K562 (cell line): ENCODE measurements around the gene SPATA16. TPM values are rescaled to one million over a fixed set of nuclear protein-coding genes. Genes with fewer than 3 reads are reported as not detected.

ENCODE experiments used
- ATAC-seq: fragments of 200-7000 bp; cut with Tn5 transposase; 3 replicates; pipeline ENCODE4 v1.9.1; 2020; ENCODE audit warnings: moderate library complexity
- BruUV-seq: library from RNA; stranded (reverse); fragments of 400-500 nt; replicated peaks from 2 replicates; lab custom pipeline; 2021; lab: Mats Ljungman, UMichigan
- CTCF ChIA-PET: fragments of 300-600 bp; formaldehyde crosslinking; extraction: SDS; loops from one replicate; lab custom pipeline; 2021; ENCODE audit warnings: low intra/inter-chr PET ratio; lab: Yijun Ruan, JAX
- POLR2A ChIA-PET: fragments of 300-600, 350-650 bp; sonication (Branson Sonifier 250); formaldehyde crosslinking; extraction: SDS; loops from one replicate; lab custom pipeline; 2021; ENCODE audit warnings: antibody characterized with exemption, inconsistent platforms; lab: Yijun Ruan, JAX
- DNase-seq, 4 experiments: peaks; one replicate each; pipeline versions ENCODE4 v3.0.0 to v3.0.0-alpha.2; 2011 to 2018; ENCODE audit warnings: low spot score in 3 of 4, mixed read lengths in 3 of 4; ENCODE audit errors: extremely low read depth in 1 of 4
- FAIRE-seq: peaks from 2 replicates; lab custom pipeline; 2011; peaks lifted over from hg19 to GRCh38; lab: Jason Lieb, UNC
- H2AFZ ChIP-seq: 2 replicates; pipeline ENCODE4 v1.6.0; 2011; ENCODE audit warnings: low read depth, low read length, control low read depth, inconsistent platforms
- H3K27ac ChIP-seq: fragments of 200-600 bp; 3 replicates; pipeline ENCODE4 v1.8.0; 2011; ENCODE audit warnings: low read depth, mild to moderate bottlenecking, control low read depth, inconsistent platforms, low read length, moderate library complexity, mixed read lengths; ENCODE audit errors: extremely low read depth
- H3K27me3 ChIP-seq, 2 experiments: fragments of 300-600 bp in 1 of 2; 2 replicates in 1 of 2; 3 replicates in 1 of 2; pipeline versions ENCODE4 v1.6.0 to v1.8.0; 2011; ENCODE audit warnings: inconsistent platforms in 2 of 2, low read length in 2 of 2, mild to moderate bottlenecking in 1 of 2, mixed read lengths in 1 of 2, moderate library complexity in 1 of 2; ENCODE audit not compliant: control insufficient read depth in 2 of 2, insufficient read depth in 2 of 2
- H3K36me3 ChIP-seq: fragments of 300-600 bp; 3 replicates; pipeline ENCODE4 v1.8.0; 2011; ENCODE audit warnings: mild to moderate bottlenecking, low read length, inconsistent platforms; ENCODE audit not compliant: control insufficient read depth, insufficient read depth
- H3K4me1 ChIP-seq, 2 experiments: fragments of 200-600 bp in 1 of 2; replicated peaks in 1 of 2; 2 replicates in 1 of 2; 3 replicates in 1 of 2; pipeline versions ENCODE4 v1.5.1 to v1.8.0; 2011; ENCODE audit warnings: inconsistent platforms in 2 of 2, low read length in 2 of 2, mild to moderate bottlenecking in 1 of 2, mixed read lengths in 1 of 2, moderate library complexity in 1 of 2; ENCODE audit not compliant: control insufficient read depth in 2 of 2, insufficient read depth in 2 of 2
- H3K4me2 ChIP-seq: 2 replicates; pipeline ENCODE4 v1.6.1; 2011; ENCODE audit warnings: low read length, control low read depth, inconsistent platforms, mixed read lengths; ENCODE audit not compliant: insufficient read depth
- H3K4me3 ChIP-seq: fragments of 200-600 bp; sonication (generic), shearing (Covaris generic); 2 replicates; pipeline ENCODE4 v1.5.1; 2016; ENCODE audit warnings: control low read depth, inconsistent platforms
- H3K79me2 ChIP-seq: fragments of 200-600 bp; 3 replicates; pipeline ENCODE4 v1.8.0; 2011; ENCODE audit warnings: low read length, inconsistent platforms; ENCODE audit not compliant: control insufficient read depth, insufficient read depth
- H3K9ac ChIP-seq, 2 experiments: 2 replicates each; pipeline versions ENCODE4 v1.6.0 to v1.6.1; 2011; ENCODE audit warnings: low read depth in 2 of 2, low read length in 2 of 2, control low read depth in 1 of 2, inconsistent platforms in 1 of 2, mild to moderate bottlenecking in 1 of 2, mixed read lengths in 1 of 2; ENCODE audit not compliant: insufficient read depth in 1 of 2
- H3K9me1 ChIP-seq: one replicate; pipeline ENCODE4 v1.6.0; 2011; ENCODE audit warnings: inconsistent platforms, mild to moderate bottlenecking, low read length, moderate library complexity; ENCODE audit not compliant: control insufficient read depth, insufficient read depth
- H3K9me3 ChIP-seq: replicated peaks from 2 replicates; pipeline ENCODE4 v1.5.1; 2011; ENCODE audit warnings: low read depth, low read length, inconsistent platforms; ENCODE audit not compliant: control insufficient read depth, insufficient read depth
- H4K20me1 ChIP-seq: replicated peaks from 2 replicates; pipeline ENCODE4 v1.6.1; 2011; ENCODE audit warnings: low read length, inconsistent platforms, mixed read lengths; ENCODE audit not compliant: control insufficient read depth, insufficient read depth
- ELF4 ChIP-seq: fragments of 450-650 bp; formaldehyde crosslinking; IDR thresholded peaks from 2 replicates; pipeline ENCODE4 v1.4.0; 2022; ENCODE audit warnings: missing genetic modification characterization
- LEF1 ChIP-seq: fragments of 450-650 bp; IDR thresholded peaks from 2 replicates; pipeline ENCODE4 v1.6.1; 2016; ENCODE audit warnings: mild to moderate bottlenecking
- MBD2 ChIP-seq: sonication (generic); IDR thresholded peaks from 2 replicates; pipeline ENCODE4 v1.6.1; 2016; ENCODE audit warnings: low read depth, borderline replicate concordance
- PTBP1 ChIP-seq: fragments of 200-400 bp; formaldehyde crosslinking; IDR thresholded peaks from 2 replicates; pipeline ENCODE4 v1.6.1; 2017; ENCODE audit warnings: low read depth, low read length
- PTTG1 ChIP-seq: fragments of 450-650 bp; IDR thresholded peaks from 2 replicates; pipeline ENCODE4 v1.6.1; 2016; ENCODE audit warnings: low read depth, mild to moderate bottlenecking, missing genetic modification characterization, missing compliant biosample characterization
- TOE1 ChIP-seq, 2 experiments: fragments of 450-650 bp in 1 of 2; sonication (generic) in 1 of 2; formaldehyde crosslinking in 1 of 2; IDR thresholded peaks; 2 replicates each; pipeline versions ENCODE4 v1.7.1 to v1.8.0; 2016 to 2022; ENCODE audit warnings: borderline replicate concordance in 2 of 2, mild to moderate bottlenecking in 2 of 2, antibody characterized with exemption in 1 of 2, inconsistent platforms in 1 of 2, low read depth in 1 of 2, missing genetic modification reagents in 1 of 2, moderate library complexity in 1 of 2
- ZNF444 ChIP-seq: fragments of 250-450 bp; sonication (Bioruptor Pico); IDR thresholded peaks from 2 replicates; pipeline ENCODE4 v1.4.0; 2020; ENCODE audit warnings: mild to moderate bottlenecking, moderate library complexity
- ZNF778 ChIP-seq: fragments of 450-650 bp; formaldehyde crosslinking; IDR thresholded peaks from 2 replicates; pipeline ENCODE4 v1.4.0; 2020; ENCODE audit warnings: mild to moderate bottlenecking, moderate library complexity
- WGBS: fragments of 100-300 bp; shearing (Covaris generic); methylation state at CpG from one replicate; pipeline ENCODE4 v1.1.6; 2016; ENCODE audit warnings: low coverage, mixed read lengths; ENCODE audit not compliant: insufficient coverage; ENCODE audit errors: missing lambda C conversion rate; 5-methylcytosine and 5-hydroxymethylcytosine counted together
- in situ Hi-C: fragments of 300-500 bp; cut with MboI; formaldehyde crosslinking; loops from 4 replicates; pipeline ENCODE4 v1.15.0; 2018; ENCODE audit warnings: inconsistent platforms, mixed read lengths
- intact Hi-C: fragments of 100-400 bp; cut with micrococcal nuclease; formaldehyde crosslinking; loops from 2 replicates; pipeline ENCODE4 v1.14.2; 2022
- polyA plus RNA-seq, 8 experiments: library from polyadenylated mRNA; depleted of rRNA in 4 of 8; stranded (reverse) in 5 of 8; unstranded in 3 of 8; fragments of >200 nt; fragmentation: Nextera tagmentation in 2 of 8; fragmentation: Illumina TruSeq in 1 of 8; extraction: Ambion mirVana in 2 of 8; extraction: Trizol in 1 of 8; gene quantifications; 2 replicates each; pipeline versions ENCODE4 v1.2.1 to v1.2.3, GENCODE V29; 2011 to 2014; ENCODE audit warnings: inconsistent platforms in 1 of 8, missing spikeins in 1 of 8
- total RNA-seq, 7 experiments: library from RNA; depleted of rRNA in 6 of 7; stranded (reverse); fragments of >200 nt in 6 of 7; fragmentation: Illumina TruSeq in 2 of 7; extraction: Trizol in 2 of 7; gene quantifications; 2 replicates each; pipeline versions ENCODE4 v1.2.1 to v1.2.3, GENCODE V29; 2011 to 2021; ENCODE audit warnings: low replicate concordance in 1 of 7
- TF ChIP-seq, protein P1 (sequence below): fragments of 450-650 bp; IDR thresholded peaks from 2 replicates; pipeline ENCODE4 v1.6.1; 2018; ENCODE audit warnings: mild to moderate bottlenecking, low read depth; ENCODE audit not compliant: partially characterized antibody
- TF ChIP-seq, protein P2 (sequence below): fragments of 250-450 bp; sonication (Bioruptor Pico); IDR thresholded peaks from 2 replicates; pipeline ENCODE4 v1.4.0; 2020; ENCODE audit warnings: mild to moderate bottlenecking, moderate library complexity, borderline replicate concordance
- TF ChIP-seq, protein P3 (sequence below): conservative IDR thresholded peaks from 2 replicates; pipeline ENCODE4 v1.6.1; 2011; ENCODE audit warnings: low read depth, mild to moderate bottlenecking, low read length; ENCODE audit not compliant: control insufficient read depth

SPATA16 gene
- total and polyA plus RNA-seq, 9 of the 15 experiments (the other 6 are each of a cell fraction or from before 2014, with no cell fraction given): not detected

DNA sequence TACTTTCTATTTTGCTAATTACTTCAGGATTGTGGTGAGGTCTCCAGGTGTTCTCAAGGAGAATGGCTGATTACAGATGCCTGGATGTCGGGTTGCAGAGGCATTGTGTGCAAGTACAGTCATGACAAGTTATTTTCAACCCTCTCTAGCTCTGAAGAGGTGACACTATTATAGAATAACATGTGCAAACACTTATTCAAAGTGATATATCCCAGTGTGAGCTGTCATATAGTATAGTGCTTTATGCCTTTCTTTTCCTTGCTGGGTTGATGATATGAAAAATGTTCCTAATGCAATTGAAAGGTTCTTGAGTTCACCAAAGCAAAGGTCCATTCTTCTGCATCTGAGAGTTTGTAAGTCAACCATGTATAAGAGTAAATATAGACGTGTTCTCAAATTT lies 167.2 kb downstream of the SPATA16 start:
- H3K4me3 ChIP-seq: no peak overlapping the region
- no peaks in the 10 kb centered on the region for H3K4me1 ChIP-seq
- H3K27ac ChIP-seq: no peak overlapping the region
- TF ChIP-seq ZNF778 (CRISPR knock-in tag) (no peak), LEF1 (no peak), PTTG1 (tag) (no peak), MBD2 (no peak), ZNF444 (CRISPR knock-in tag) (no peak), PTBP1 (no peak), ELF4 (CRISPR knock-in tag) (no peak), TOE1 (IDR thresholded peaks at IDR 0.05; ENCODE audit: borderline replicate concordance) (no peak), TOE1 (CRISPR knock-in tag; IDR thresholded peaks at IDR 0.05; ENCODE audit: borderline replicate concordance, low read depth) (no peak)
- TF ChIP-seq, protein P1, sequence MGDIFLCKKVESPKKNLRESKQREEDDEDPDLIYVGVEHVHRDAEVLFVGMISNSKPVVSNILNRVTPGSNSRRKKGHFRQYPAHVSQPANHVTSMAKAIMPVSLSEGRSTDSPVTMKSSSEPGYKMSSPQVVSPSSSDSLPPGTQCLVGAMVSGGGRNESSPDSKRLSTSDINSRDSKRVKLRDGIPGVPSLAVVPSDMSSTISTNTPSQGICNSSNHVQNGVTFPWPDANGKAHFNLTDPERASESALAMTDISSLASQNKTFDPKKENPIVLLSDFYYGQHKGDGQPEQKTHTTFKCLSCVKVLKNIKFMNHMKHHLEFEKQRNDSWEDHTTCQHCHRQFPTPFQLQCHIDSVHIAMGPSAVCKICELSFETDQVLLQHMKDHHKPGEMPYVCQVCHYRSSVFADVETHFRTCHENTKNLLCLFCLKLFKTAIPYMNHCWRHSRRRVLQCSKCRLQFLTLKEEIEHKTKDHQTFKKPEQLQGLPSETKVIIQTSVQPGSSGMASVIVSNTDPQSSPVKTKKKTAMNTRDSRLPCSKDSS: no peak
- TF ChIP-seq, protein P2, sequence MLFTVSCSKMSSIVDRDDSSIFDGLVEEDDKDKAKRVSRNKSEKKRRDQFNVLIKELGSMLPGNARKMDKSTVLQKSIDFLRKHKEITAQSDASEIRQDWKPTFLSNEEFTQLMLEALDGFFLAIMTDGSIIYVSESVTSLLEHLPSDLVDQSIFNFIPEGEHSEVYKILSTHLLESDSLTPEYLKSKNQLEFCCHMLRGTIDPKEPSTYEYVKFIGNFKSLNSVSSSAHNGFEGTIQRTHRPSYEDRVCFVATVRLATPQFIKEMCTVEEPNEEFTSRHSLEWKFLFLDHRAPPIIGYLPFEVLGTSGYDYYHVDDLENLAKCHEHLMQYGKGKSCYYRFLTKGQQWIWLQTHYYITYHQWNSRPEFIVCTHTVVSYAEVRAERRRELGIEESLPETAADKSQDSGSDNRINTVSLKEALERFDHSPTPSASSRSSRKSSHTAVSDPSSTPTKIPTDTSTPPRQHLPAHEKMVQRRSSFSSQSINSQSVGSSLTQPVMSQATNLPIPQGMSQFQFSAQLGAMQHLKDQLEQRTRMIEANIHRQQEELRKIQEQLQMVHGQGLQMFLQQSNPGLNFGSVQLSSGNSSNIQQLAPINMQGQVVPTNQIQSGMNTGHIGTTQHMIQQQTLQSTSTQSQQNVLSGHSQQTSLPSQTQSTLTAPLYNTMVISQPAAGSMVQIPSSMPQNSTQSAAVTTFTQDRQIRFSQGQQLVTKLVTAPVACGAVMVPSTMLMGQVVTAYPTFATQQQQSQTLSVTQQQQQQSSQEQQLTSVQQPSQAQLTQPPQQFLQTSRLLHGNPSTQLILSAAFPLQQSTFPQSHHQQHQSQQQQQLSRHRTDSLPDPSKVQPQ (CRISPR knock-in tag): no peak
- TF ChIP-seq, protein P3, sequence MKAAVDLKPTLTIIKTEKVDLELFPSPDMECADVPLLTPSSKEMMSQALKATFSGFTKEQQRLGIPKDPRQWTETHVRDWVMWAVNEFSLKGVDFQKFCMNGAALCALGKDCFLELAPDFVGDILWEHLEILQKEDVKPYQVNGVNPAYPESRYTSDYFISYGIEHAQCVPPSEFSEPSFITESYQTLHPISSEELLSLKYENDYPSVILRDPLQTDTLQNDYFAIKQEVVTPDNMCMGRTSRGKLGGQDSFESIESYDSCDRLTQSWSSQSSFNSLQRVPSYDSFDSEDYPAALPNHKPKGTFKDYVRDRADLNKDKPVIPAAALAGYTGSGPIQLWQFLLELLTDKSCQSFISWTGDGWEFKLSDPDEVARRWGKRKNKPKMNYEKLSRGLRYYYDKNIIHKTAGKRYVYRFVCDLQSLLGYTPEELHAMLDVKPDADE: no peak
- ATAC-seq: no peak
- in situ Hi-C loops (no loop called here), intact Hi-C loops (no loop called here)
- no peaks in the 10 kb centered on the region for H3K27me3 ChIP-seq
- no peaks in the 10 kb centered on the region for H3K79me2 ChIP-seq
- H3K36me3 ChIP-seq: no peaks in the 10 kb centered on the region
- no peak for DNase-seq
- H3K9me3 ChIP-seq: no peaks in the 10 kb centered on the region
- no peak overlapping the region for H3K9ac ChIP-seq
- CTCF ChIA-PET: no interaction called here
- FAIRE-seq: no peak
- no peak overlapping the region for H3K4me2 ChIP-seq
- POLR2A ChIA-PET: interaction anchor here (1.2 kb wide), 1 partner anchor 11 kb away, joined by 3 read pairs; no protein-coding TSS in a partner anchor
- WGBS: 6% methylated on average over 2 of the region's 2 CpGs
- no peaks in the 10 kb centered on the region for H3K9me1 ChIP-seq
- H4K20me1 ChIP-seq: no peaks in the 10 kb centered on the region
- BruUV-seq: no TSS peak
- 0 out of 2 replicates have a peak overlapping the region, but pooled peaks have one; percentile 46 for H2AFZ ChIP-seq
